Mononuclear cell (primary cell): ENCODE data around the gene CAMK2G. TPM values are rescaled to one million over a fixed set of nuclear protein-coding genes. Genes with fewer than 3 reads are reported as not detected.
"Not testable (repeated sequence)": the region's sequence is repeated elsewhere in the genome, so short reads cannot be mapped to it uniquely, and the experiment has no call there.

Experiments used
- H3K27me3 ChIP-seq: 2 replicates; pipeline ENCODE4 v1.6.0; 2011; ENCODE audit warnings: low read length, control low read depth; ENCODE audit not compliant: insufficient read depth
- H3K4me1 ChIP-seq: 2 replicates; pipeline ENCODE4 v1.5.1; 2011; ENCODE audit warnings: mild to moderate bottlenecking, low read length, control low read depth; ENCODE audit not compliant: insufficient read depth
- H3K4me3 ChIP-seq: 2 replicates; pipeline ENCODE4 v1.5.1; 2011; ENCODE audit warnings: mild to moderate bottlenecking, low read length, moderate library complexity
- H3K9me3 ChIP-seq: 2 replicates; pipeline ENCODE4 v1.5.1; 2011; ENCODE audit warnings: low read depth, mild to moderate bottlenecking, control low read depth, low read length
- total RNA-seq: library from RNA; depleted of rRNA; stranded (reverse); fragments of >200 nt; gene quantifications from one replicate; pipeline ENCODE4 v1.2.3, GENCODE V29; 2012

CAMK2G gene
- total RNA-seq, 1 donor, result 25.9 TPM

- Histone ChIP-seq H3K9me3 (no peaks in the 10 kb centered on the region), H3K4me1 (no peaks in the 10 kb centered on the region), H3K4me3 (no peak overlapping the region), H3K27me3 (no peaks in the 10 kb centered on the region)
Measured at GRCh38 chr10:73836427-73836980, 37.9 kb downstream of the CAMK2G start.

- not testable (repeated sequence) for H3K4me1 ChIP-seq, H3K4me3 ChIP-seq, H3K9me3 ChIP-seq, H3K27me3 ChIP-seq
Measured at GRCh38 chr10:73829090-73829489, 45.3 kb downstream of the CAMK2G start.

- H3K4me1 ChIP-seq, result no peaks in the 10 kb centered on the region
- H3K27me3 ChIP-seq, result no peaks in the 10 kb centered on the region
- no peaks in the 10 kb centered on the region for H3K9me3 ChIP-seq
- H3K4me3 ChIP-seq, result no peak overlapping the region
Measured at GRCh38 chr10:73828161-73828560, 46.2 kb downstream of the CAMK2G start.

DNA sequence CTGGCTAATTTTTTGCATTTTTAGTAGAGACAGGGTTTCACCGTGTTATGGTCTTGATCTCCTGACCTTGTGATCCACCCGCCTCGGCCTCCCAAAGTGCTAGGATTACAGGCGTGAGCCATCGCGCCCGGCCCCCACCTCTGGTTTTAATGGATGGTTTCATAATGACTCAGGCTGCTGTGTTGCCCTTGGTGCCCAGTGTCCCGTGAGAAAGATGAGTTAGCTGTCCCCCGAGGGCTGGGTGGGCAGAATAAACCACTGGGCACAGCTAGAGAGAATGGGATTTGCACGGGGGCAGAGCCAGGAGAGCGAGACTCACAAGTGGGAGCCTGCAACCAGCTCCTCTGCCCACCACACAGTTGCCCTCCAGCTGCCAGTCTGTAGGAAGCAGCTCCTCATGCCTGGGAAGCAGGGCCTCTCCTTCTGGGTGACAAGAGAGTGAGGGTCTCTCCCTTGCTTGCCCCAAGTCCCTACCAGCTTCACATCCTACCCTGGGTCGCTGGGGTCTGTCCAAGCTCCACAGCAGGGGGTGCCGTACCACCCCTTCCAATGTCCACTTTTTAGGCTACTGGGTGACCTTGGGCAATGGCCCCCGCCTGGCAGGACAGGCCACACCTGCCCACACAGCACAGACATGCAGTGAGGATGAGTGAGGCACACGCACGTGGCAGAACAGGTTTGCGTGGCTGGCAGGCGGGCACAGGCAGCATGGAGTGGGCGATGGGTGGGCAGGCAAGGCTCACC is 46.8 kb downstream of the CAMK2G start:
- H3K4me1 ChIP-seq, result no peaks in the 10 kb centered on the region
- H3K4me3 ChIP-seq, result no peak overlapping the region
- H3K27me3 ChIP-seq, result no peaks in the 10 kb centered on the region
- no peaks in the 10 kb centered on the region for H3K9me3 ChIP-seq

DNA sequence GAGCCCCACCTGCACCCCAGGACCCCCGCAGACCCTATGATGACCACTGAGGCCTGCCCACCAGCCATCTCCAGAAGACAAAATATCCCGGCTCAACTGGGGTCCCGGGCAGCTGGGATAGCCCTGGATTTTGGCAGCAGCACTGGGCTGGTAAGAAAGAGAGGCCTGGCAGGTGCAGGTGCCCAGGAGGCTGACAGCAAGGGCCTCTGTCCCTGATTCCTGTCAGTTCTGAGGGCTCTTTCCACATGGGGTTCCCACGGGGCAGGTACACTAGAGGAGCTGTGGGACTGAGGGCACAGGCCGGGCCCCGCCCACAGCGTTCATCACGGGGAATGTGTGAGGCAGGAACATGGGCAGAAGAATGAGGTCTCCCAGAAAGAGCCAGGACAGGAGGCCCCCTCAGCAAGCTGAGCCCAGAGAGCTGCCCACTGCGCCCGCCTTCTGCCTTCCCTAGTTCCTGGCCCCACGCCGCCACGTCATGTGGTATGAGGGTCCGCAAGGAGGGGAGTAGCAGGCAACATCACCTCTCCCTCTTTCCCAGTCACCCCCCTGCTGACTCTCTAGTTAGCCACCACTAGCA is 50.1 kb downstream of the CAMK2G start:
- no peaks in the 10 kb centered on the region for H3K9me3 ChIP-seq
- no peaks in the 10 kb centered on the region for H3K27me3 ChIP-seq
- peaks cover 4% of the 10 kb centered on the region for H3K4me1 ChIP-seq
- no peak overlapping the region for H3K4me3 ChIP-seq

- peaks cover 12% of the 10 kb centered on the region for H3K4me1 ChIP-seq
- no peaks in the 10 kb centered on the region for H3K27me3 ChIP-seq
- H3K9me3 ChIP-seq, result no peaks in the 10 kb centered on the region
- no peak overlapping the region for H3K4me3 ChIP-seq
Measured at GRCh38 chr10:73823391-73823790, 51.0 kb downstream of the CAMK2G start.

GRCh38 chr10:73819513-73820093 is 54.8 kb downstream of the CAMK2G start:
- peaks cover 45% of the 10 kb centered on the region for H3K4me1 ChIP-seq
- no peak overlapping the region for H3K4me3 ChIP-seq
- no peaks in the 10 kb centered on the region for H3K9me3 ChIP-seq
- no peaks in the 10 kb centered on the region for H3K27me3 ChIP-seq

GRCh38 chr10:73819081-73819480 is 55.3 kb downstream of the CAMK2G start:
- peaks cover 45% of the 10 kb centered on the region for H3K4me1 ChIP-seq
- no peak overlapping the region for H3K4me3 ChIP-seq
- no peaks in the 10 kb centered on the region for H3K9me3 ChIP-seq
- H3K27me3 ChIP-seq, result no peaks in the 10 kb centered on the region

DNA sequence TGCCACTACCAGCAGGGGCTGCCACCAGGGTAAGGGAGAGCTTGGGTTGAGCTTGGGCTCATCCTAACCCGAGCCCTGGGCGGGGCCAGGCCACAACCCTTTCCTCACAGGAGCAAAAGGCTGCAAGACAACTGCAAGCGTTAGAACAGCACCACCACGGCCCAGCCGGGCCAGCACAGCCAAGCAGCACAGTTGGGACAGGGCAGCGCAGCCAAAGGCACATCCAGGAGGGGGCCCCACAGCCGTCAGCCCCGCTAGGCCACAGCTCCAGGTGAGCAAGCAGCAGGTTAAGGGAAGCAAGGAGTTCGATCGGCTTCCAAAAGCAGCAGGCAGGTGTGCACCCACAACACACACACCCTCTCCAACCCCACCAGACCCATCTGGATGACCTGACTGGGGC is 56.0 kb downstream of the CAMK2G start:
- no peaks in the 10 kb centered on the region for H3K9me3 ChIP-seq
- H3K4me1 ChIP-seq, result peaks cover 45% of the 10 kb centered on the region
- no peak overlapping the region for H3K4me3 ChIP-seq
- H3K27me3 ChIP-seq, result no peaks in the 10 kb centered on the region

- Histone ChIP-seq H3K27me3 (no peaks in the 10 kb centered on the region), H3K4me3 (no peak overlapping the region), H3K9me3 (no peaks in the 10 kb centered on the region), H3K4me1 (peaks cover 45% of the 10 kb centered on the region)
Measured at GRCh38 chr10:73817826-73818225, 56.5 kb downstream of the CAMK2G start.

DNA sequence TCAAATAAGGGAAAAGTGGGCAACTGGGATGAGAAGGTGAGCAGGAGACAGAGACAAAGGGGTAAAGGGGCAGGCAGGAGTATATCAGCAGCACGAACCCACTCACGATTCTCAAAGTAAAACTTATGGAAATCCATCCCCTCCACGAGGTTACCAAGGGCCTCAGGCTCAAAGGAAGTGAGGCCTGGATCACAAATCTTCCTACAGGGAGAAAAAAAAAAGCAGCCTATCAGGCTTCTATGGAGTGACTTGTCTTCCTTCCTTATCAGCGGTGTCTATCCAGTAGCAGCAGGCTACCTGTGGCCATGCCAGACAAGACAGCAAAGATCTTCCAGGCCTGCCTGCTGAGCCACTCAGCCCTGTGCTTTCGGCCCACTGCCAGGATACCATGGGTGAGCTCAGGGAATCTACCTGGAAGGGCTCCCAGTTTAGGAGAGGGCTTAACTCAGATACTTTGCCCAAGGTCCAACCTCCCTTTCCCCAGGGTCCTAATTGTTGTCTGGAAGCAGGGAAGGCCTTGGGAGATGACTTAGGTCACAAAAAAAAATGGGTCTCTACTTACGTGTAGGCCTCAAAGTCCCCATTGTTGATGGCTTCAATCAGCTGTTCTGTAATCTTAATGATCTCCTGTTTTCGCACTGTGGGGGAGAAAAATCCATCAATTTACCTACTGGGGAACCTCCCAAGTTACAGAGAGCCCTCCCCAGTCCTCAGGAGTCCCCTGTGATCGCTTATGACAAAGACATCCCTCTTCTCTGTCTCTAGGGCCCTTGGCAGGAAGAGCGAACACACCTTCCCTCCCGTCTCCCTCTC is 57.2 kb downstream of the CAMK2G start:
- Histone ChIP-seq H3K9me3 (no peaks in the 10 kb centered on the region), H3K4me3 (no peak overlapping the region), H3K4me1 (peaks cover 48% of the 10 kb centered on the region), H3K27me3 (no peaks in the 10 kb centered on the region)

DNA sequence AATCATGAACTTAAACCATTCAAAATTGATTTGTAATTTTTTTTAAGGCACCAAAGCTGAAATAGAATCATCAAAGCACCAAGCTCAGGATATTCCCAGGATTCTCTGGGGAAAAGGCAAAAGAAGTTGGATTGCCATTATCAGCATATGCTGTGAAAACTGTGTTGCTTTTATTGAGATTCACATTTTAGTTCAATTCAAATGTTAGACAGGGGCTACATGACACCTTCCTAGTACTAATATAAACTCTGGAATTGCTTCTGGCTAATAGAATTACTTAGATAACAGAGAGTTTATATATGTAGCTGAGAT is 58.7 kb downstream of the CAMK2G start:
- Histone ChIP-seq H3K27me3 (no peaks in the 10 kb centered on the region), H3K4me3 (no peak overlapping the region), H3K9me3 (no peaks in the 10 kb centered on the region), H3K4me1 (peaks cover 52% of the 10 kb centered on the region)

DNA sequence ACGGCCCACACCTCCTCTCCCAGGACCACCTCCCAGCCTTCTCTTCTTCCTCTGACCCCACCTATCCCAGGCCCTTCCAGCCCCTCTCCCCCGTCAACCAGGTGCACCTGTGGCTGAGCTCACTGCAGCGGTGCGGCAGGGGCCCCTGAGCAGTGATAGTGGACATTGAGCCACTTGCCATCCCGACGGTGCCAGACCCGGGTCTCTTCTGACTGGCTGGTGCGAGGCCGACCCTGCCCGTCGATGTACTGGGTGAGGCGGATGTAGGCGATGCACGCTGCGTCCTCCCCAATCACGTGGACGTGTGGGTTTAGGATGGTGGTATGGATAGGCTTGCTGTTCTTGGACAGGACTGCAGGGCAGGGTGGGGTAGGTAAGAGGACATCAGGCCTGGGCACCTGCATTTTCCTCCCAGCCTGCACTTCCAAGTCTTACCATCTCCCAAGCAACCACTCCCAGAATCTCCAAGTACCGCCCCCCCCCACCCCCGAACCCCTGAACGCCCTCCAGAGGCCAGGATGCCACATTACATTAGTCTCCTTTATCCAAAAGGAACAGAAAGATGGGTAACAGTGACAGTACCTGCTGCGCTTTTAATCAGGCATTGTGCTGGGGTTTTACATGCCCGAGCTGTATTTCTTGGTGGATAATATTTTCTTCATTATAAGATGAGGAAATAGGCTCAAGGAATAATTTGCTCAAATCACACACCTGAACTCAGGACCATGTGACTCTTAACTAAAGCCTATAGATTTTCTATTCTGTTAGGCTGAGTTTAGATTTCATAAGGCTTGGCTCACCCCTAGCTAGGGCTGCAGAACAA is 59.2 kb downstream of the CAMK2G start:
- Histone ChIP-seq H3K9me3 (no peaks in the 10 kb centered on the region), H3K27me3 (no peaks in the 10 kb centered on the region), H3K4me3 (no peak overlapping the region), H3K4me1 (peaks cover 58% of the 10 kb centered on the region)

DNA sequence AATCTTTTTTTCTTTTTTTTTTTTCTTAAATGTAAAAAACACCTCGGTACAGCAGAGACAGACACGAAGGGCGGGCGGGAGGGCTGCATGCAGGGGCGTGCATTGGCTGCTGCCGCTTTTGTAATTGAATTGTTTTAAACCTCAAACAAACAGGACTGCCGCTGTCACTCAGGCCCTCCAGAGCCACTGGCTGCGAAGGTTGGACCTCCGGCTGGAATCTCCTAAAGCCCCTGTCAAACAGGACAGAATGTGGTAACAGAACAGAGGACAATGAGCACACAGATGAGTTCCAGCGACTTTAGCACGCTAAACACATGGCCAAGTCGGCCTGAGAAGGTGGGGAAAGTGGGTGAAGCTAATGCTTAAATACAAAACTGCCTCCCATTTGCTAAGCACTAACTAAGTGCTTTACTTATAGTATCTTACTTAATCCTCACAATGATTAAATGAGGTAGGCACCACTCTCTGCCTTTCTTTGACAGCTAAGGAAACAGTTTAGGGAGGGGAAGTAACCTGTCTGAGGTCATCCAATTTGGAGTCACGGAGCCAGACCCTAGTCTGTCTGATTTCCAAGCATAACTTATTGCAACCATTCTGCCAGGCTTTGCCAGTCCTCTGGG is 60.0 kb downstream of the CAMK2G start:
- H3K4me1 ChIP-seq, result peaks cover 63% of the 10 kb centered on the region
- no peaks in the 10 kb centered on the region for H3K27me3 ChIP-seq
- H3K9me3 ChIP-seq, result no peaks in the 10 kb centered on the region
- no peak overlapping the region for H3K4me3 ChIP-seq
